GM21360 (cell line): ENCODE measurements around the gene CUL4A.

Experiments
- ATAC-seq: cut with Tn5 transposase; IDR thresholded peaks from one replicate; pipeline ENCODE4 v1.9.1; 2021; ENCODE audit warnings: mild to moderate bottlenecking, moderate library complexity; ENCODE audit not compliant: unreplicated experiment

The CUL4A gene

DNA sequence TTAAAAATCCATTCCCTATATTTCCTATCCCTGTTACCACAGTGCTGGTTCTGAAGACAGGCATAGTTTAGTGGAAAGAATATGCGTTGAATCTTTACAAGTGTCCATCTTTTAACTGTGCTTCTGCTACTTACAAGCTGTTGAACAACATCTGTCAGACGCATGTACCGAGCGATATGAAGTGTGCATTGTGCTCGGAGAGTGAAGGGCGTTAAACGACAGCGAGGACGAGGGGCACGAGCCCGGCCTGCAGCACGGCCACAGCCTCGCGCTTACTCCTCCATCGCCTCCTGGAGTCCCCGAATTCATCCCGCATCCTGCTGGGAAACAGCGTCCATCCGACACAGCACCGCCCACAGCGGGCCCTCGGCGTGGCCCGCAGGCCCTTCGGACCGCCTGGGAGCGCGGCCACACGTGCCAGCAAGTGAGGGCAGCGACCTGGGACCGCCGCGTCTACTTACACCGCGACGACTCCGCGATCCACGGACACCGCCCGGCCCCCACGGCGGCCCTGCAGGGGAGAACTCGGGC lies 1.5 kb upstream of the CUL4A start:
- peak; percentile 19 for ATAC-seq

DNA sequence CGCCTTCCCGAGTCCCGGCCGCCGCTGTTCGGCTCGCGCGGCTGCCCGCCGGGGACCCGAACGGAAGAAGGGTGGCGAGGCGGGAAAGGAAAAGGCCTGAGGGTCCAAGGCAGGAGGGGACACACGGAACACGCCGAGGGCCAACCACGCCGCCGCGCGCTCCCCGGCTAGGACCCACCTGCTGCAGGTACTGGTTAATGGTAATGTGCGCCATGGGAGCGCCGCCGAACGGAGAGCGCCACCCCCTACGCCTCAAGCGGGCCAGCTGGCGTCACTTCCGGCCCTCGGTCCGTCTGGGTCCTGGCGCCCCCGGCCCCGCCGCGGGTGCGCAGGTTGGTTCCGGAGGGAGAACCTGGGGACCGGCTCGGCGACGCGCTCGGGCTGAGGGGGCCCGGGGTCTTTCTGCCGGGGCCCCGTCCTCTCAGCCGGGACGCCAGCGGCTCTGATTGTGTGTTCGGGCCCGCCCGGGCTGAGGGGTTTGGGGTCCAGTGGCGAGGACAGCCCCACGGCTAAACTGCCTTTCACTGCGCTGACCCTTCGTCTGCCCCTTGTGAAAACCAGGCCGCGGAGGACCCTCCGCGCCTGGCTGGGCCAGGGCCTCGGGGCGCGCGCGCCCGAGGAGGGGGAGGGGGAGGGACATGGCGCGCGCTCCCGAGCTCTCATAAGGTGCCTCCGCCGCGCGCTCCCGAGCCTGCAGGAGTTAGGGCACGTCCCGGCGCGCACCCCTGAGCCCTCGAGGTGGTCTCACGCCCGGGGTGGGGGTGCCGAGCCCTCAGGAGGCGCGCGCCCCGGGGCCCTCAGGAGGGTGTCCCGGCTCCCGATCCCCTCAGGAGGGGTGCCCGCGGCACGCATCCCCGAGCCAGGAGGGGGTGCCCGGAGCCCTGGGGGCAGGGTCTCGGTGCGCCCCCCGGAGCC lies 735 bp upstream of the CUL4A start, which contains the start of gene PCID2:
Gene PCID2, minus strand, starts transcription at position 249 of the 915 bp plus-strand sequence. Its CDS starts 35 bp downstream, at position 214.
- ATAC-seq: peak; percentile 73

DNA sequence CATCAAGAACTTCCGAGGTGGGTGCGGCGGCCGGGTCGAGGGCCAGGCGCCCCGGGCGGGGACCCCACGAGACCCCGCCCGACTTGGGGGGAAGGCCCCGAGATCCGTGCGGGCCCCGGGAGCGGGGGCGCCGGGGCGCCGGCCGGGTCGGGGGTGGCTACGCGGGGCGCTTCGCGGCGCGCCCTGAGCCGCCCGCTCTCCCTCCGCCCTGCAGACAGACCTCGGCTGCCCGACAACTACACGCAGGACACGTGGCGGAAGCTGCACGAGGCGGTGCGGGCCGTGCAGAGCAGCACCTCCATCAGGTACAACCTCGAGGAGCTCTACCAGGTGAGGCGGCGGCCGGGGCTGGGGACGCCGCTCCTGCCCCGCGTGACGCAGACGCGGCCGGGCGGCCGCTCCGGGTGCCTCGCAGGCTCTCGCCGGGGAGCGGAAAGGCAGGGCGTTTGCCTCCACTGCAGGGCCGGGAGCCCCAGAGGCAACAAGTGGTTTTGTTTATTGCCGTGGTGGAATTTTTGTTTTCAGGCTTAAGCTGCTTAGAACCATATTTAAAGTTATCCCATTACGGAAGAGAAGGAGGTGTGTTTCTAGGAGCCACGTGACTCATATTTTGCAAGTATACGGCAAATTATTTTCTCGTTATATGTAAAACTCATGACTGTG lies 477 bp downstream of the CUL4A start:
- peak; percentile 33 for ATAC-seq

DNA sequence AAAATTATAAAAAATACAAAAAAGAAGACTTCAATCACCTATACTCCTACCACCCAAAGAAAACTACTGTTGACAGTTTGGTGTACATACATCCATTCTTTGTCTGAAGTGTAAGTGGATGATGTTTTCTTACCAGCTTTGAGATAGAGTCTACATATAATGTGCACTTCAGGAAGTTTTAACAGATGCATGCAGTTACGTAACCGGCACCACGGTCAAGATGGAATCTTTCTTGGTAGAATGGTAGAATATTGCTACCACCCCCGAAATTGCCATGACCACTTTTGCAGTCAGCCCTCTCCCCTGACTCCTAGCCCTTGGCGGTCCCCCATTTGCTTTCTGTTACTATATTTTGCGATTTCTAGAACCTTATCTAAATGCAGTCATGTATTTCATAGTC lies 1.4 kb downstream of the CUL4A start:
- no peak for ATAC-seq

DNA sequence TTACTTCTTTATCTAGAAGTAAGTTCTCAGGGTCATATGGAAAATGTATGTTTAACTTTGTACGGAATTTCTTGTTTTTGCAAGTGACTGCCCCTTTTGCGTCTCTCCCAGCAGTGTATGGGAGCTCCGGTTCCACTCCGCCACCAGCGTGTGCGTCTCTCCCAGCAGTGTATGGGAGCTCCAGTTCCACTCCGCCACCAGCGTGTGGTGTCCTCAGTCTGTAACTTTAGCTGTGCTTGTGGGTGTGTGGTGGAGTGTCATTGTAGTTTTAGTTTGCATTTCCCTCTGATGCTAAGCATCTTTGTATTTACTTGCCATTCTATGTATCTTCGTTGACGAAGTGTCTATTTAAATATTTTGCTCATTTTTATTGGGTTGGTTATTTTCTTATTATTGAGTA lies 2.4 kb downstream of the CUL4A start:
- no peak for ATAC-seq

DNA sequence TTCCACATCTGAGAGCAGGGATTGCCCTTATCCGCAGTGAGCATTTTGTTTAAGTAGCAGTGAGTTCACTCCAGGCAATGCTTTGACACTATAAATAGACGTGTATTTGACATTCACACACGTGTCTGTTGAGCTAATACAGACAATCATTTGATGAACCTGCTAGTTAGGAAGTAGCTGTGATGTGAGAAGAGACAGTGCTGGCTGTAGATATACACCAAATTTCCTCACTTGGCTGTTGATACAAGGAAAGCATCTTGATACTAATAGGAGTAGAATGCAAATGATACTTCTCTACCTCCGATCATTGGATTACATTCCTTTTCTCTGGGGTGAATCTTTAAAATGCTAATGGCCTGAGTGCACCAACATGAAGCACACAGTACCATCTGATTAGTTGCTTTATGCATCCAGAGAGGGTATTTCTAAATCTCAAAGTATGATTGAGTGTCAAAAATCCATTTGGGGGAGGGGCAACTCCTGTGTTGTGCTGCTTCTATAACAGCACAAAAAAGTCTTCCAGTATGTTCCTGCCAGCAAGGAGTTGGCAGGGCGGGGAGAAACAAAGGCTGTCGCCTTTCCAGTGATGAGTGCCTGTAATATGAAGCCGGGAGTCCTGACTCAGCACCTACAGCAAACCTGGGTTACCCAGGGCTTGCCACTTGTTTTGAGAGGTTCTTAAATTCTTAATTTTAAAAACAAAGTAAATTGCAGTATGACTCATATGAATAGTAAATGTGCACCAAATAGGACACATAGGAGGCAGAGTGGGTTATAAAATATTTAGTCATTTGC lies 7.0 kb downstream of the CUL4A start:
- ATAC-seq: no peak

DNA sequence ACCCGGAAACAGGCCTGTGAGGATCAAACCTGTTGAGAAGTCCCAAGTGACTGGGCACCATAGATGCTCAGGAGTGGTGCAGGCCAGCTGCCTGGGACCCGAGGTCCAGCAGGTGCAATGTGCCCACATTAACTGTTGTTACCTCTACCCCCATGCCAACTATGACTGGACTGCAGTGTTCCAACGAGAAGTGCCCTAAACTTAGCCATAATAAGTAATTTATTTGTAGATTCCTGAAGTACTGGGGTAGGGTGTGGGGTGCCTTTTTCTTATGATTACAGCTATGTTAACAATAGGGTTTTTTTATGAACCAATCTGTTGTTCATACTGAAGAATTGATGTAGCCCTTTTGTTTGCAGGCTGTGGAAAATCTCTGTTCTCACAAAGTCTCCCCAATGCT lies 9.2 kb downstream of the CUL4A start:
- no peak for ATAC-seq

DNA sequence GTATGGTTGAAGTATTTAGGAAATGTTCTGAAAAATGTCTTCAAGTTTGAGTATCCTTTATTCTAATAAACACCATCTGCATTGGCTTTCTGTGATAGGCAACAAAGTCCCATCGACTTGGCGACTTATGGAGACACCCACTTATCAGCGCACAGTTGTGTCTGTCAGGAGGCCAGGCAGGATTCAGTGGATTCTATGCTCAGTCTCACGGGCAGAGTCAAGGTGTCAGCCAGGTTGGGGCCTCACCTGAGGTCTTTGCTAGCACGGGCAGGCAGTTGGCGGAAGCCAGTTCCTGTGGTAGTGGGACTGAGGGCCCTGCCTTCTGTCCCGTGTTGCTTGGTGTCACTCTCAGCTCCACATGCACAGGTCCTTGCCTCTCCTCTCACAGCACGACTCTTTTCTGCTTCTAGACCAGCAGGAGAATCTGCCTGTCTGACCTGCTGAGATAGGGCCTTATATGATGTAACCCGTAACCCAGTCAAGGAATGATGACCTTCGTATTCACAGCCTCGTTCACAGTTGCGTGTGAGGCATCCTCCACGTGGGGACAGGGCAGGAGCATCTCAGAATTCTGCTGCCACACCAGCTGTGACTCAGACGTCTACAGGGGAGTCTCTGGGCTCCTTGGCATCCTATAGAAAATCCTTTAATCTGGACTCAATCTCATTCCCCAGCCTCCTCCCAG lies 10.0 kb downstream of the CUL4A start:
- ATAC-seq: no peak

DNA sequence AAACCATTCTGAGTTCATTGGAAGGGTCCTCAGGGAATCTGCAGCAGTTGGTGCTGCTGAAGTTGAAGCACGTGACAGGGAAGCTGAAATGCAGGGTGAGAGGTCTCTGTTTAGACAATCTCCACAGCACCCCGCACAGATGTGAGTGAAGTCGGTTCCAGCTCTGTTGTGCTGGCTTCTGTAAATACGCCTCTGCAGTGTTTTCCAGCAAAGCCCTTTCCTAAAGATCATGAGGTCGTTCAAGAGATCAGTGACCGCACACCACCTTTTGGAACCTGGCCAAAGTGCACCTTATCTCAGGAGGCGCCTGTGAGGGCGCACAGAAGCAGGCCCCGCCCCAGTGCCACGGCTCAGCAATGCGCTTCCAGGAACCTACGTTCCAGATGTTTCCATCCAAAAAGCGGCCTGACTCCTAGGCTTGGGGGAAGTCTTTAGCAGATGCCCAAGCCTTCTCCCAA lies 10.8 kb downstream of the CUL4A start:
- ATAC-seq: no peak

DNA sequence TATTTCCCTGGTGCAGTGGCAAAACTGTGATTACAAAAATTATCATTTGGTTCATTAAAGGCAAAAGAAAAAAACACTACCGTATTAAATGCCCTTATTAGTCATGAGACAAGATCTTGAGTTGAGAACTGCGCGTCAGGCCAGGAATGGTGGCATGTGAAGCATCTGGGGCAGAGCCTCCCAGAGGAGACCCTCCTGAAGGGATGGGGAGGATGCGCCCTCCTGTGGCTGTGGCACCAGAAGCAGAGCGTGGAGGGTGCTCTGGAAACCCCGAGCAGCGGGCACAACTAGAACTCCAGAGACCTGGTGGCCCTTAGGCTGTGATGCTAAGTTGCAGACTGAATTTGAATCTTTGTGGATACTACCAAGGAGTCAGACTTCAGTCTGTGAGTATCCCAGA lies 11.5 kb downstream of the CUL4A start:
- no peak for ATAC-seq

DNA sequence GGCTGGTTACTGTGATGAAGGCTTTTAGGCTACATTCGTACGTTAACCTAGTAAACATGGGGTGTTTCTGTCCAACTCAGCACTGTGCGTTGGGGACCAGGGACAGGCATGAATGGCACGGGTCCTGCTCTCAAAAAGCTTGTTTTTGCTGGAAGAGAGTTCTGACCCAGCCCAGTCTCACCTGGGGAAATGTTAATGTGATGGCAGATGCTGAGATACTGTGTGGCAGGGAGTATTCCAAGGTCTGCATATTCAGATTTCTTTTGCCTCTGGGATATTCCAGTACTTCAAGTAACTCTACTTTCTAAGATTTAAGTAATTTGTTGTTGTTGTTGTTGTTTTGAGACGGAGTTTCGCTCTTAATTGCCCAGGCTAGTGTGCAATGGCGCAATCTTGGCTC lies 13.7 kb downstream of the CUL4A start:
- ATAC-seq: no peak

DNA sequence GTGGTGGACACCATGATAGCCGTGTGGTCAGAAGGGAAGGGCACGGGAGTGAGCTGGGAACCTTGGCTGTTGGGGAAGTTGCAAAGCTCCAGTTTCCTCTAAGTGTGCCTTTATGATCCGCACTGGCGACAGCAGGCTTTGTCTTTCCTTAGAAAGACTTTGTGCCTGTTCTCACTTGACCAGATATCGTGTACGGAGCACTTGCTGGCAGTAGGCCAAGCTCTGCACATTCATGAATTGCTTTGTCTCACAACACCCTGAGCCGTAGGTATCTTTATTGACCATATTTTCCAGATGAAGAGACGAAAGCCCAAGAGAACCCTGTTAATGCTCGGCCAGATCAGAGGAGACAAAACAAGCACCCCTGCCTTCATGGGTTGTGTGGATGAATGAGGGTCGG lies 15.1 kb downstream of the CUL4A start:
- no peak for ATAC-seq

DNA sequence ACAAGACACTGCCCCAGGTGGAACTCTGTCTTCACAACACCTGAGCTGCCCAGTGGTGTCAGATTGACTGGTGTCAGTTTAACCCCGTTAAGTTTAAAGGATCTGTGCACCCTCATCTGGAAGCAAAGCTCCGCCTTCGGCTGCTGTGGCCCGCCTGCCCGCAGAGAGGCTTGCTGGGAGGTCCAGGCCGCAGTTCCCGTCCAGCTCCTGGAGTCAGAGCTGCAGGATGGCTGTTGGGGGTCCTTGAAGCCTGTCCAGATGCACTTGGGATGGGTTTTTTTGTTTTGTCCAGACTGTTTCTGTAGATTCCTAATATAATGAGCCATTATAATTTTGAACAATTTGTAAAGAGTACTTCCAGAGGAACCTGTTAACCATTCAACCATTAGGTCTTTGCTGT lies 16.1 kb downstream of the CUL4A start:
- ATAC-seq: no peak

DNA sequence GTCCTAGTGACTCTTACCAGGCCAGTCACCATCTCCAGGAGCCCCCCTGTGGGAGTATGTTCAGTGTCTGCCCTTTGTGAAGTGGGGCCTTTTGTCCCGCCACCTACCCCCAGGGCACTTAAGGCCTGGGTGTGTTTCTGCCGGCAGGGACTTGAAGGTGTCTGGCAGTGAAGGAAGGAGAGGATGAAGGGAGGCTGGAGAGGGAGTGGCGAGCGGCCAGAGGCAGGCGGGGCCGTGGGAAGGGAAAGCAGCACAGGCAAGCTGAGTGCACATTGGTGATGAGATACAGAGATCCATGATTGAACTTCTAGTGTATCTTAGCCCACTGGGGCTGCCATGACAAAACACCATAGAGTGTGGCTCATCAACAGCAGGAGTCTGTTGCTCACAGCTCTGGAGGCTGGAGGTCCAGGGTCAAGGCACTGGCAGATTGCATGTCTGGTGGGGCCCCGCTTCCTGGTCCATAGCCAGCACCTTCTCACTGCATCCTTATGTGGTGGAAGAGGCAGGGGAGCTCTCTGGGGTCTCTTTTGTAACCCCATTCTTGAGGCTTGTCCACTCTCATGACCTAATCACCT lies 17.5 kb downstream of the CUL4A start:
- no peak for ATAC-seq

DNA sequence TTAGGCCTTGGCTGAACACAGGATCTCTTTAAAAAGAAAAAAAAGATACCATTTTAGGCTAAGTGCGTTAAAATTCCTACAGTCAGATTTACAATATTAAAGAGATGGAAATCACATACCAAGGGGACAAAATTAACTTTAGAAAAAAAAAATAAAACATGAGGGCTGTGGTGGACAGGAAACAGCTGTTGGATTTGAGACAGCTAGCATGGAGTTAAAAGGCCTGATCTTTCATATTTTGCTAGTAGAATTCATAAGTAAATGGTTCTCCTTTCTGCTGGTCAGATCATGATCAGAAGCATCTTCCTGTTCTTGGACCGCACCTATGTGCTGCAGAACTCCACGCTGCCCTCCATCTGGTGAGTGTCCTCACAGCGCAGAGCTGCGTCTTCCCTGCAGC lies 19.7 kb downstream of the CUL4A start:
- no peak for ATAC-seq

DNA sequence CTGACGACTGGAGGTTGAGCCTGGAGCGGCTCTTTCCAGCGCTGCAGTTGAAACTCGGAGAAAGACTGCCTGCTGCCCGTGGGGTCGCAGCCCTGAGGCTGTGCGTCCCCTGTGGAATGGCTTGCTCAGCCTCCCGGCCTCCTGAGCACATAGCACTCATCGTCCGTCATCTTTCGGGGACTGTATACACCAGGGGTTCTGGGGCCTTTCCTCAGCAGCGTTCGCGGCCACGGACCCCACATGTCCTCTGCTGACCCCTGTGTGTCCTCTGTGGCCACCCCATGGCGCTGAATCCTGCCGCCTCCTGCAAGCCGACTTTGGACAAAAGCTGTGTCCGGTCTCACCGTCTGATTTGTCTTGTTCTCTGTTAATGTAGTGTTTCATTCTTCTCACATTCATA lies 20.4 kb downstream of the CUL4A start:
- no peak for ATAC-seq

DNA sequence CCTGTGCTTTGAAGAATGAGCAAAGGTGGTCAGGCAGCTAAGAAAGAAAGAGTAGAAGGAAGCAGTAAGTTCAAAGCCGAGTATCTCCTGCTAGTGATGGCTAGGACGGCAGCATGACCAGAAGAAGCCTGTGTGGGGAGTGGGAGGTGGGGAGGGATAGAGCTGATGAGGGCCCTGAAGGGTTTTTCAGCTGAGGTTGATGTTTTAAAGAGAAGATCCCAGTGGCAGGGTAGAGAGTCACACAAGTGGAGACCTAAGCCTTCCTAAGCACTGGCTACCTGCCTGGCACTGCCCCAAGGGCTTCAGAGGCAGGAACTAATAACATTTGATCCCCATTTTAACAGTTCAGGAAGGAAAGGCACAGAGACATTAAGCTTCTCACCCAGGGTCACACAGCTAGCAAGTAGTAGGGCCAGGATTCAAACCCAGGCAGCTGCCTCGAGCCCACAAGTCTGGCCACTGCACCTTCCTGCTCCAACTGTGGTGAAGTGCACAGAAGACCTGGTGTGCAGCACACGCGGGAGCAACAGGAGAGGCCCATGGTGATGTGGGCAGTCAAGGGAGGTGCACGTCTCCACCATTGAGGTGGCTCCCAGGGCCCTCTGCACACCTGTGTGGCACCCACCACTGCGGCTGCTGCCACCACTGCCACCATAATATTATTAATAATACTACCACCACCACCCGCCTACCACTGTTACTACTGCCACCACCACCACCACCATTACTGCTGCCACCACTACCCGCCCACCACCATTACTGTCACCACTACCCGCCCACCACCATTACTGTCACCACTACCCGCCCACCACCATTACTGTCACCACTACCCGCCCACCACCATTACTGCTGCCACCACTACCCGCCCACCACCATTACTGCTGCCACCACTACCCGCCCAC lies 22.1 kb downstream of the CUL4A start:
- ATAC-seq: no peak

DNA sequence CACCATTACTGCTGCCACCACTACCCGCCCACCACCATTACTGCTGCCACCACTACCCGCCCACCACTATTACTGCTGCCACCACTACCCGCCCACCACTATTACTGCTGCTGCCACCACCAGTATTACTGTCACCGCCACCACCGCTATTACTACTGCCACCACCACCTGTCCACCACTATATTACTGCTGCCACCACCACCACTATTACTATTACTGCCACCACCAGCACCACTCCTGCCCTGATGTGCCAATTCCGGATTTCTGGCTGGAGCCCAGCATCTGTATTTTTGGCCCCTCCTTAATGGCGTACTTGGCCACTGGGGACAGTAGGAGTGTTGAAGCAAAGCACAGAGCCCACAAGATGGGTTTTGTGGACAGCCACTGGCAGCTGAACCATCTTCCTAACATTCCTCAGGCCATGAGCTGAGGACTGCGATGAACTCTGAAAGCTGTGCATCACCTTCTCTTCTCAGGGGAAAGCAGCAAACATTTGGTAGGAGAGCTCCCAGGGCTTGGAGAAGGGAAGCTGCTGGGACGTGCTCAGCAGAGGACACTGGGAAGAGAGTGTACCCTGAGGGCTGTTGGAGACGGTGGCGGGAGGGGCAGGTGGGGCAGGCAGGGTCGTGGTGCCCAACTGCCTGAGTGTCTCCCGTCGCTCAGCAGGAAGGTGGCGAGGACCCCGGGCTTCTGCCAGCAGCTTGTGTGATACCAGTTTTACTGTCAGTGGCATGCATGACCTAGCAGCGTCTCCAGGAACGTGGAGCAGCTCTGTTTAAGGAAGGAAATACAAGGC lies 23.0 kb downstream of the CUL4A start:
- no peak for ATAC-seq
